Astrocyte (in vitro differentiated cells and primary cell): ENCODE results near the gene SLCO4A1.

Source experiments
- EZH2 ChIP-seq: IDR thresholded peaks from 2 replicates; pipeline ENCODE4 v1.6.1; 2012; ENCODE audit warnings: mild to moderate bottlenecking, low read length, inconsistent platforms; ENCODE audit not compliant: insufficient read depth
- TF ChIP-seq, protein P1 (sequence below): IDR thresholded peaks from 2 replicates; pipeline ENCODE4 v1.5.1; 2011; ENCODE audit warnings: low read depth, mild to moderate bottlenecking, inconsistent platforms, low read length, moderate library complexity; ENCODE audit not compliant: insufficient read depth

DNA sequence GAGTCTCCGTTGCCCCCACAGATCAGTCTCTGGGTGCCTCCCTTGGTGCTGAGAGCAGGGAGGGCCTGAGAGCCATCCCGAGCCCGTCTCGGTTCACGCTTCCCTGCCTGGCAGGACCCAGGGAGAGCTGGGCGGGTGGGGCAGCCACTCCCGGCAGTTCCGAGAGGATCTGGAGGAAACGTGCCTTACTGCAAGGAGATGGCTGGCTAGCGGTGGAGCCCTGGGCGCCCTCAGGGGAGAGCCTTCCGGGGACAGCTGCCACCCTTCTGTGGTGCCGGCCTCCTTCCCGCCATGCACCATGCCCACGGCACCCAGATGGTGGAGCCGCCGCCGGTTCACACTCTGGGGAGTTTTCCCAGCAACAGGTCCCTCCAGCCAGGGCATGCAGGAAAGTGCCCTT, 45.8 kb upstream of the SLCO4A1 start:
- TF ChIP-seq, protein P1, sequence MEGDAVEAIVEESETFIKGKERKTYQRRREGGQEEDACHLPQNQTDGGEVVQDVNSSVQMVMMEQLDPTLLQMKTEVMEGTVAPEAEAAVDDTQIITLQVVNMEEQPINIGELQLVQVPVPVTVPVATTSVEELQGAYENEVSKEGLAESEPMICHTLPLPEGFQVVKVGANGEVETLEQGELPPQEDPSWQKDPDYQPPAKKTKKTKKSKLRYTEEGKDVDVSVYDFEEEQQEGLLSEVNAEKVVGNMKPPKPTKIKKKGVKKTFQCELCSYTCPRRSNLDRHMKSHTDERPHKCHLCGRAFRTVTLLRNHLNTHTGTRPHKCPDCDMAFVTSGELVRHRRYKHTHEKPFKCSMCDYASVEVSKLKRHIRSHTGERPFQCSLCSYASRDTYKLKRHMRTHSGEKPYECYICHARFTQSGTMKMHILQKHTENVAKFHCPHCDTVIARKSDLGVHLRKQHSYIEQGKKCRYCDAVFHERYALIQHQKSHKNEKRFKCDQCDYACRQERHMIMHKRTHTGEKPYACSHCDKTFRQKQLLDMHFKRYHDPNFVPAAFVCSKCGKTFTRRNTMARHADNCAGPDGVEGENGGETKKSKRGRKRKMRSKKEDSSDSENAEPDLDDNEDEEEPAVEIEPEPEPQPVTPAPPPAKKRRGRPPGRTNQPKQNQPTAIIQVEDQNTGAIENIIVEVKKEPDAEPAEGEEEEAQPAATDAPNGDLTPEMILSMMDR: no peak
- no peak for TF ChIP-seq EZH2
